Skeletal muscle cell (primary cell): ENCODE measurements around the gene SHISA8.

ENCODE experiments used
- DNase-seq: peaks from one replicate; pipeline ENCODE4 v3.0.0-alpha.2; 2010; ENCODE audit warnings: low read depth
- H3K4me3 ChIP-seq: 2 replicates; pipeline ENCODE4 v1.5.1; 2011; ENCODE audit warnings: low read depth, mild to moderate bottlenecking, control low read depth, low read length, moderate library complexity

The SHISA8 gene

DNA sequence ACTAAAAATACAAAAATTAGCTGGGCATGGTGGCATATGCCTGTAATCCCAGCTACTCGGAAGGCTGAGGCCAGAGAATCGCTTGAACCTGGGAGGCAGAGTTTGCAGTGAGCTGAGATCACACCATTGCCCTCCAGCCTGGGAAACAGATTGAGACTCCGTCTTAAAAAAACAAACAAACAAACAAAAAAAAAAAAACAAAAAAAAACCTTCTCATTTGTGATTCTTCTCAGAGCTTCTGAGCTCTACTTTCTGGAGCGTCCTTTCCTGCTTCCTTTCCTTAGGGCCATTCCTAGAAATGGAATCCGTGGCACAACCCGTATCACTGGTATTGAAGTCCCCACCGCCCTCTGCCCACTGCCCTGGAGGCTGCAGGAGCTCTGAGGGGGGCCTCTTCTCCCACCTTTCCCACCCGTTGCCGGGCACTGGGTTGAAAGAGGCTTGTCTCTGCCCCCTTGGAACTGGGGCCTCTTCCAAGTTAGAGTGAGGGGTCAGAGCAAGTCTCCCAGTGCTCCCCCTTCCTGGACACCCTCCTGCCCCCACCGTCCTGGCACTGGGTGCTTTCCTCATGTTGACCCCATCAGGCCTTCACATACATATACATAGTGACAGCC is 2.0 kb upstream of the SHISA8 start:
- DNase-seq: no peak

DNA sequence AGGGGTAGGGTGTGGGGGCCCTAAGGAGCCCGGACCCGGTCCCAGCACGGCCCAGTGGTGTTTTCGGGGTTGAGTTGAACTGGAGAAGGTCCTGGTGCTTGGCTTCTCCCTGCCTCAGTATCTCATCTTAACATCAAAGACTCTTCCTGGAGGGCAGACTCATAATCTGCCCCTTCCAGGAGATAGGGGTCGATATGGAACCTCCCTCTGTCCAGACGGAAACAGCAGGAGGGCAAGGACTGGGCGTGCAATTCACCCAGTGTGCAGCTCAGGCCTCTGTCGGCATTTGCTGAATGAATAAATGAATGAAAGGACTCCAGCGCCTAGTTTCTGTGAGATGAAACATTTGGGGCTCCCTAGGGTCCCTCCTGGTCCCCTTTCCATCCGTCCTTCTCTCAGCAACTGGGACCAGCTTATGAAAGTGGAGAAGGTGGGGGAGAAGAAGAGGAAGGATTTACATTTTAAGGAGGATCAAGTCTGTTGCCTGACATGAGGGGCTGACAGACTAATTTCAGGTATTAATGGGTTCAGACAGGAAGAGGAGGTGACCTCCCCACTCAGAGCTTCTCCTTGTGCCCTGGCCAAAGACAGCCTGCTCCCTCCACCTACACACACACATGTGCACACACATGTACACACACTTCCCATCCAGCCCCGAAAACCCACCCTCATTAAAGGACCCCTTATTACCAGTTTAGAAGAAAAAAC is 1.1 kb upstream of the SHISA8 start:
- no peak for DNase-seq
- H3K4me3 ChIP-seq: no peak overlapping the region

More for the DNA sequence above, 2.0 kb upstream of the SHISA8 start:
- H3K4me3 ChIP-seq: no peak overlapping the region

DNA sequence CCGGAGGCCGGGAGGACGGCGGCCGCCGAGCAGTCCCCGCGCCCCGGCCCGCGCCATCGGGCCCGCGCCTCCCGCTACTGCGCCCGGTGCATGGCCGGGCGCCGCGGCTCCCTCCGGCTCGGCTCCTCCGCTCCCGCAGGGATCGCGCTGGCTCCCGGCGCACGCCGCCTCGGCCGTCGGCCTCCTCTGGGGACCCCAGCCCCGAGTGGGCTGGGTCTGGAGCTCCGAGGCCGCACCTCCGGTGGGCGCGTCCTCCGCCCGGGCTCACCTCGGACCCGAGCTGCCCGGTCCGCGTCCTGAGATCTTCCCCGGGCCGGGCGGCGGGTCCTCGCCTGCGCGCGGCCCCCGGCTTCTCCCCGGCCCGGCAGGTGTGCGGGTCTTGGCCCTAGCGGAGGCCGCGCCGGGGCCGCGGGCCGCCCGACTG is 251 bp downstream of the SHISA8 start:
- peak overlapping the region; percentile 7 for H3K4me3 ChIP-seq

DNA sequence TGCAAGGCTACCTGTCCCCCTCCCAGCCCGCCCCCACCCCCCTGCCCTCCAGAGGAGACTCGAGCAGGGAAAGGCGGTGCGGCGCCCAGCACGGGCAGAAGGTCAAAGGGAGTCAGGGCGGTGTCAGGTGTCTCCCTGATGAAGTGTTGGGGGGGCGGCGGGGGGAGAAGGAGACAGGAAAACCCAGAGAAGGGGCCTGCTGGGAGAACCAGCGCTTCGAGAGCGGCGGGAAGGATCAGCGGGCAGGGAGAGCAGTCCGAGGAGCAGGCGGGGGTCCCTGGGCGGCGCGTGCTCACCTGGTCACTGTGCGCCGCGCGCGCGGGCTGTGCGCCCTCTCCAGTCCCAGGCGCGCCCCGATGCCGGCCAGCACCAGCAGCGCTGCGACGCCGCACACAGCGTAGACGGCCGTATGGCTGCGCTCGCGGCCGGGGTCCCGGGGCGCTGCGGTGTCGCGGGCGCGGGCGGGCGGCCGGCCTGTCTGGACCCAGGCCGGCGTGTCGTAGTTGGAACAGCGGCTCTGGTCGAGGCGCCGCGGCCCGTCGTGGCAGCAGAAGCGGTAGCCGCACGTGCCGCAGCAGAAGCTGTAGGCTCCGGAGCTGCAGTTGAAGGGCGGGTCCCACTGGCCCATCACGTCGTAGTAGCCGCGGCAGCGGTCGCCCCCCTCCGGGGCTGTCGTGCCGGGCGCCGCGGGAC is 886 bp downstream of the SHISA8 start:
- H3K4me3 ChIP-seq: no peak overlapping the region
- no peak for DNase-seq

More for the DNA sequence above, 251 bp downstream of the SHISA8 start:
- DNase-seq: no peak

DNA sequence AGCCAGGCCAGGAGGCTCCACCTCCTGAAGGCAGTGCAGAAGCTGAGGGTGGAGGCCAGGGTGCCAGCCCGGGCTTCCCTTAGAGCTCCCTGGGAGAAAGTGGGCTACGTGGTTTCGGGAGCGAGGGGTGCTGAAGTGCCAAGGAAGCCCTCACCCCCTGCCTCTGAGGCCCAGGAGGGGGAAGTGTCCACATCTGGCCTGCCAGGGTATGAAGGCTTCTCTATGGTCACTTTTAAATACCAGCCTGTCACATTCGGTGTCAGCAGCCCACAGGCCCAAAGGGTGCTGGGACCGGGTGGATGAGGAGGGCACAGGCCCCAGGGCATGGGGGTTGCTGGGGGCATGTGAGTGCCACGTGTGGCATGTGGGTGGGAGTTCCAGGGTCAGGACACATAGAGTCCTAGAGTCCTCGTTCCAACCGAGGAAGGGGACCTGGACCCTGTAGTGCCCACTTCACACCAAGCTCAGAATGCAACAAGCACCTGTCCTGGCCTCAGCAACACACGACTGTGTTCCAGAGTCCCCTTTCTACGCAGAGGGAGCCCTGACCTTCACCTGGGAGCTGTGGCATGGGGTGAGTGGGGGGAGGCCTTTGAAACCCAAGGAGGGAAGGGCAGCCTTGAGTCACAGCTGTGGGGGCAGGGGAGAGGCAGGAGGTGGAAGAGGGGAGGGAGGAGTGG is 1.7 kb downstream of the SHISA8 start:
- no peak overlapping the region for H3K4me3 ChIP-seq
- no peak for DNase-seq

DNA sequence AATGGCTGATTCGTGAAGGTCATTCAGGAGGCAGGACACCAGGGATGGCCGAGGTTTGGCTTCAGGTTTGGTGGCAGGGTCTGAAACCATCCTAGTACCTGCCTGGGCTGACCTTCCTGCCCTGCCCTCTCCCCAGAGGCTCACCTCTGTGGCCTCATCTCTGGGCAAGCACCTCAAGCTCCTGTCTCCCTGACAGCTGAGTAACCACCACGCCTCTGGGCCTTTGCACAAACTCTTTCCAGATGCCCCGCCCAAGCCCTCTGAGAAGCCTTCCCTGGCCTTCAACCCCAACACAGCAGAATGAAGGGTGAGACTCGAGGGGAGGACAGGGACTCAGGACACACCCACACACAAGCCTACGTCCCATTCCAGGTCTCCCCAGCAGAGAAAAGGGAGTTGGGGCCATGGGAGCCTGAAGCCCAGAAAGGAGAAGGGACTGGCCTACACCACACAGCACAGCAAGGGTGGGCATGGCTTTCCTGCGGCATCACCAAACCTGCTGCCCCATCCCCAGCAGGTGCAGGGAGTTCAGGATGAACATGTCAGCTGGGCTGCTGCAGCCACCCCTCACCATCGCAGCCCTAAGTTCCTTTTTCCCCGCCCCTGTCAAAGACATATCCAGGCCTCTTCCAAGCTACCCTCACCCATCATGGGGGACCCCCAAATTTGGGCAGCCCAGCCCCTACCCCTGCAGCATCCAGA is 2.4 kb downstream of the SHISA8 start:
- no peak overlapping the region for H3K4me3 ChIP-seq
- DNase-seq: no peak

DNA sequence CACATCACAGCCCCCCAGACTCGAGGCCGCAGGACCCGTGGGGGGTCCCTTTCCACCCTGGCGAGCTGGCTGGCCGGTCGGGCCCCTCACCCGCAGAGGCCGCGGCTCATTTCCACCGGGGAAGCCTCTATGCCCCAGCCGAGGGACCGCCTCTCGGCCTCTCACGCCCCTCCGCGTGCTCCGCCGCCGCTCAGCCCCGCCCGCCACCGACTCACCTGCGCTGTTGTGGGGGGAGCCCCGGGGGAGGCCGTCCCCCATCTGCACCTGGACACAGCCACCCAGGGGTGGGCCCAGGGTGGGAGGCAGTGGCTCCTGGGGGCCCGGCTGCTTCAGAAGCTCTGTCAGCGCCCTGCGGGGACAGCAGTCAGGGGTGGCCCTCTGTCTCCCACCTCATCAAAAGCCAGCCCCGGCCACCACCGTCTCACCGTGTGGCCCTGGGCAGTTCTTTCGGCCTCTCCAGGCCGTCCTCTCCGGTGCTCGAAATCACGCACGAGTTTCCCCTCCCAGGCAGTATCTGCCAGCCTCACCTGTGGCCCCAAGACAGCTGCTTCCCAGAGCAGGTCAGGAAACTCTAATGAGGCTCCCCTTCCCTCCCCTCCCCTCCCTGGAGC is 3.8 kb downstream of the SHISA8 start:
- no peak for DNase-seq
- peak overlapping the region; percentile 28 for H3K4me3 ChIP-seq

DNA sequence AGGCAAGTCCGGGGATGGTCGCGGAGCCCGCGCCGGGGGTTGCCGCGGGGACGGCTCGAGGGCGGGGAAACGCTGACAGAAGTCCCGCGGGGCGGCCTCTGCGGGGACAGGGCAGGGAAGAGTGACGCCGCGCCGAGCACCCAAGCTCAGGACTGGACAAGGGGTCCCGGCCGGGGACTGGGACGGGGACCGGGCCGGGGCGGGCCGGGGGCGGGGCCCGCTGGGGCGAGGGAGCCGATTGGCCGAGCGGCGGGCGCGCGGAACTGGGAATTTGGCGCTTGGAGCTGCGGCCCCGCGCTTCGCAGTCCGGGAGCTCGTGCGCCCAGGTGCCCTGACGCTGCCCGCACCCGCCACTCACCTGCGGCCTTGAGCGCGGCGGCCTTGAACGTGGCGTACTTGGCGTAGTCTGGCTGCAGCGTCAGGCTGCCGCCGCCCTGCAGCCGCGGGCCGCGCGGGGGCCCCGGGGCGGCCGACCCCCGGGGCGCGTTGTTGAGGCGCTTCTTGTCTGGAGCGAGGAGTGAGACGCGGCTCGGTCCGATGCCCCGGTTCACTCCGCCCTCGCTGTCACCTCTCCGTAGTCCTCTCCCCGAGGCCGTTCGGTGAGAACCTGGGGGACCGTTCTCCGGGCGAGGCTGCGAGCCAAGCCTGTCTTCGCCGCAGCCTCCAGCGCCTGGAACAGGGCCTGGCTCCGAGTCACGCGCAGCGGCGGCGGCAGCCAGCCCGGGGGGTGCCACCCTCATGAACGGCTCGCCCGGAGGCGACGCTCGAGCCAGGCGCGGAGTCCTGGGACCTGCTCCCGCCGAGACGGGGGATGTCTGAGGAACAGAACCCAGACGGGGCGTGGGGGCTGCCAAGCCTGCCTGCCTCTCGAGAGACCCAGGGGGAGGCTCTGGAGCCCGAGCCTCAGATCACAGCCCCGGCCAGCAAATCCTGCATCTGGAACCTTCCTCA is 4.5 kb downstream of the SHISA8 start:
- H3K4me3 ChIP-seq: peak overlapping the region; percentile 28
- DNase-seq: no peak

DNA sequence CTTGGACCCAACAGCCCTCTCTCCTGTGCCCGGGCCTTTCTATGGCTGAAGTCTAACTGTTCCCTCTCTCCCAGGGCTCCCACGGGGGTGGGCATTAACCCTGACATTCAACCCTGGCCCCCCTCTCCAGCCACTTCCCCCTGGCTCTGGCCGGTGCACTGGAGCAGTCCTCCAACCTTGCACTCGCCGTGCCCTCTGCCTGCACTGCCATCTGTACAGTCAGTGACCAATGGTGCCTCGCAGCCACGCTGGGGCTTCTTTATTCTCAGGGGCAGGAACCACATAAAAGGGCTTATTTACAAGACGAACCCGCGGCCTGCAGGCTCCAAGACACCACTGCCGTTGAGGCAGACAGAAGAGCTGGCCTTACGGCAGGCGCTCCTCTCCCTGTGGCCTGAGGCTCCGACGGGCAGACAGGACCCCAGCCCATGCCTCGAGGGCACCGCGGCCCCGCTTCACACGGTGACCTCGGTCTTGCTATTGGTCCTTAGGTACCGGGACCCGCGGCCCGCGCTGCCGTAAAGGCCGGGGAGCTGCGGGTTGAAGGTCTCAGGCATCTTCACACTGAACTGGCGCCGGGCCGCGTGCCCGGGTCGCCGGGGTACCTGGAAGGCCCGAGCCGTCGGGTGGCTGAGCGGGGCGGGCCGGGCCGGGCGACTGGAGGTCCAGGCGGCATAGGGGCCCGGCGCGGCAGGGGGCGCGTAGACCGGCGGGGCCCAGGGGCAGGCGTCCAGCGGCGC is 5.4 kb downstream of the SHISA8 start:
- no peak for DNase-seq
- no peak overlapping the region for H3K4me3 ChIP-seq

DNA sequence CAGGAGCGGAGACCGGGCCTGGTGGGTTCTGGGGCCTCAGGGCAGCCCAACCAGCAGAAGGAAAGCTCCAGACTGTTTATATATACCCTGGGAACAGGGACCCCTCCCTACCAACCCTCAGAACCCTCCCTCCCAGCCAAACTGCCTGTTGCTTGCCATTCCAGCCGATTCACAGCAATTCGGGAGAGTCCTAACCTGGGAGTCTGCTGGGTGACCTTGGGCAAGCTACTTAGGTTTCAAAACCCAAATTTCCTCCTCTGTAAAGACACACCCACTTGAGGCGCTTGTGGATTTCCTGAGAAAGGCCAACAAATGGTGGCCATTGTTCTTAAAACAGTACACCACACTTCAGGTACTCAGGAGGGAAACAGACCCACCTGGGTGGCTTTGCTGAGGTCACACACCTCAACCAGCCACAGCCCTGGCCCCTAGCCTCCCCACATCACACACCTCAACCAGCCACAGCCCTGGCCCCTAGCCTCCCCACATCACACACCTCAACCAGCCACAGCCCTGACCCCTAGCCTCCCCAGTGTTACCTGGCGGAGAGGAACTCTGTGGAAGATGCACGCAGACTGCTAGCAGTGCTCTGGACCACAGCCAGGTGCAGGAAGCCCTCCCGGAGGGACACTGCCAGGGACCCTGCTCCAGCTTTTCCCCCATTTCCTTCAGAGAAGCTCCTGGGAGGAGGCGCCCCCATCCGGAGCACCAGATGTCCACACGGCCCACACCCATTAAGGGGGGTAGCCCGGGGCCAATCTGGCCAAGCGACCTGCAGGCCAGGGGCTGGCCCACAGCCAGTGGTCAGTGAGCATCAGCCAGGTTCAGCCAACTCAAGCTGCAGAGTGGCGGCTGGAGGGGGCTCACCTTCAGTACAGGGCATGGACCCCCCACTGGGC is 6.2 kb downstream of the SHISA8 start:
- no peak overlapping the region for H3K4me3 ChIP-seq
- DNase-seq: no peak

DNA sequence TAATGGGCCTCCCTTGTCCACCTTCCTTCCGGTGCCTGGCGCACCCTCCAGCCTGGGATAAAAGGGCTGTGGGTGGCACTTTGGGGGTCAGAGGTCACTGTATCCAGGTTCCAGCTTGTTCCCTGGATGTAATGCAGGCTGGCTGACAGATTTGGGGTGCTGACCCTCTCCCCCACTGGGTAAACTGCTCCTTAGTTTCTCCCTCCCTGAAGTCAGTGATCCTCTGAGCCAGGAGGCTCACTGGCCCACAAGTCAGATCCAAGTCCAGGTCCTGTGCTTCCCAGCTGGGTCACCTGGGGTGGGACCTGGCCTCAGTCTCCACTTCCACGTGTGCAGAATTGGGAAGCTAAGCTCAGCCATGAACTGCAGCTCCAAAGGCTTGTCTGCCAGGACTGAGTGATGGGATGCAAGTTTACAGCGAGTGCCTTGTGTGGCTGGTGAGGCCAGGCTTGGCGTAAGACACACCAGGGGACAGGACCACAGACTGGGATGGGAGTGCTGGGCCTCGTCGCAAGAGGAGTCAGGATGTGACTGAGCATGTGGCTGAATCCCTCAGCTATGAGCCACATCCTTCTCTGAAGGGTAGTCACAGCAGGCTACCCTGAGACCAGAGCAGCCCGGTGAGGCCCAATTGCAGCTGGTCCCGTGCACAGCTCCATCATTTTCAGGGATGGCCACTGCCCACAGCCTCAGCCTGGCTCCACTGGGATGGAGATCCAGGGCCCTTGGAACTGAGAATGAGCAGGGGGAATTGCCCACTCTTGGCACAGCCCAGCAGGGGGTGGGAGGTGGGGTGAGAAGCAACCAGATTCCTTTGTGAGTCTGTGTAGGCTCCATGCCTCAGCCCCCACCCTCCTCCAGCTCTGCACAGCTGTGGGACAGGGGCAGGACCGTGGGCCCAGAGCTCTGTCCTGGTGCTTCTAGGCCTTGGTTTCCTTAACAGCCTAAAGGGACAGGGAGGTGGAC is 7.2 kb downstream of the SHISA8 start:
- H3K4me3 ChIP-seq: no peak overlapping the region
- no peak for DNase-seq

DNA sequence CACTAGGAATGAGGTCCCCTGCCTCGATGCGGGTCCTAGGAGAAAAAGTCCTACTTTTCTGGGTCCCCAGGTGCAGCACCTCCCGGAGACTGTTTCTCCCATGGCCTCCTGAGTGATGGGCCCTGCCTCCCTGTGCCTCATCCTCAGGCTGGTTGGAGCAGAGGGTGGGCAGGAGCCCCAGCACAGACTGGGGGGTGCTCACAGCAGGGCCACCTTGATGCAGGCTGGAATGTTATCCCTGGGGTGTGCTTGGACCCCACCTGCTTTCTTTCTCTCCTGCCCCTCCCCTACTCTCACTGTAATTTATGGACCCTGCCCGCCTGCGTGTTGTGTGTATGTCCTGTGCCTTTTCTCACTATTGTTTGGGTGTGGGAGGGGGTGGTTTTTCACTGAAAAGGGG is 8.1 kb downstream of the SHISA8 start:
- DNase-seq: no peak

DNA sequence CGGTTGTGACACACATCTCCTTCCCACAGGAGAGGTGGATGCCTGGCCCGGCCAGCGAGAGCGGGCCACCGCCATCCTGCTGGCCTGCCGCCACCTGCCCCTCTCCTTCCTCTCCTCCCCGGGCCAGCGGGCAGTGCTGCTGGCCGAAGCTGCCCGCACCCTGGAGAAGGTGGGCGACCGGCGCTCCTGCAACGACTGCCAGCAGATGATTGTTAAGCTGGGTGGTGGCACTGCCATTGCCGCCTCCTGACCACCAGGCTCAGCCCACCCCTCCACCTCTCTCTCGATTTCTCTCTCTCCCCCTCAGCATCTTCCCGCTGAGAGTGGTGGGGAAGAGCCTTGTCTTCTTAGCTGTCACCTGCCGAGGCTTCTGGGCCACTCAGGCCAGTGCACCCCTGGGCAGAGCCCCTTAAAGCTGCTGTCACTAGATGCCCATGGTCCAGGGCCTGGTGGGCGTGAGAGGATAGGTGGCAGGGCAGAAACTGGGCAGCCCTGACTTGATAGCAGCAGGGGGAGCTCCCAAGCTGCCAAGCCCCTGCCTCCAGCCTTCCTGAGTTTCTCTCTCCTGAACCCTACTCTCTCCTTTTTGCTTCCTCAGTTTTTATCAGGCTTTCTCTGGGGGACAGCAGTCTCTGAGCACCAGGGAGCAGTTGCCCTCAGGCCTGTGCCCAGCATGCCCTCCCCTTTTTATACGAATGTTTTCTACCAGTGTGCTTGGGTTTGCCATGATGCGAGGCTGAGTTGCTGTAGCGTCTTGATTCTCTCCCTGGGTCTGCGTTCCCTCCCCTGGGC is 9.3 kb downstream of the SHISA8 start:
- DNase-seq: no peak
- no peak overlapping the region for H3K4me3 ChIP-seq

More for the DNA sequence above, 8.1 kb downstream of the SHISA8 start:
- H3K4me3 ChIP-seq: no peak overlapping the region

DNA sequence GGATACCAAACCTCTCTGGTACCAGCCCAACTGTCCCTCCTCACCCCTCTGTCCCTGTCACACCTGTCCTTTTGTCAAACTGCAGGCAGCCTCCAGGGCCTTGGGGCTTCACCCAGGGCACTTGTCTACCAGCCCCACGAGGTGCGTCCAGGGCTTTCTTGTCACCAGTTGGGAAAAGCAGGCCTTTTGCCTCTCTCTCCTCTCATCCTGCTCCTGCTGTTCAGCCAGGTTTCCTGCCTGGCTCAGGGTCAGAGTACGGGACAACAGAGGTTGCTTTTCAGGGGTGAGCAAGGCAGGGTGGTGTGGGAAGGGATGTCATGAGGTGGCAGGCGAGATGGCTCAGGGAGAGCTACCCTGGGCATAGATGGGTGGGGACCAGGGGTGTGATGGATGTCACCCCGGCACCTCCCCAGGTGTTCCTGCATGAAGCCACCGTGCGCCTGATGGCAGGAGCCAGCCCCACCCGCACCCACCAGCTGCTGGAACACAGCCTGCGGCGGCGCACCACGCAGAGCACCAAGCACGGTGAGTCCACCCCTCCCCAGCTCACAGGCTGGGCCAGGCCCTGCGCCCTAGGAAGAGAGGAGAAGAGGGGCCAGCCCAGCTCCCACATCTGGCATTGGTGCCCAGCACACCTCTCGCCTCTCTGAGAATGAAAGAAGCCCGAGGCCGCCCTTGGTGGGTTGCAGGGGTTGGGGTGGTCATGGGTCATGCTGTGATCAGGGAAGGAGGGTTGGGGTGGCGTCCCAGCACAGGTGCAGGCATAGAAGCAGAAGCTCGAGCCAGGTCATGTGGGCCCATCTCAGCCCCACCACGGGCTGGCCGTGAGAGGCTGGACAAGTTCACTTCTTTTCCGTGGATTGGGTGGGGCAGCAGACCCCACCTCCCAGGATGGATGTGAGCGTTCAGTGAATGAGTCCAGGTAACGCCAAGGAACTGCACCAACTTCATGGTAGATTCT is 10.1 kb downstream of the SHISA8 start:
- no peak overlapping the region for H3K4me3 ChIP-seq
- no peak for DNase-seq
